ENCODE results near the gene EDDM3A.

DNA sequence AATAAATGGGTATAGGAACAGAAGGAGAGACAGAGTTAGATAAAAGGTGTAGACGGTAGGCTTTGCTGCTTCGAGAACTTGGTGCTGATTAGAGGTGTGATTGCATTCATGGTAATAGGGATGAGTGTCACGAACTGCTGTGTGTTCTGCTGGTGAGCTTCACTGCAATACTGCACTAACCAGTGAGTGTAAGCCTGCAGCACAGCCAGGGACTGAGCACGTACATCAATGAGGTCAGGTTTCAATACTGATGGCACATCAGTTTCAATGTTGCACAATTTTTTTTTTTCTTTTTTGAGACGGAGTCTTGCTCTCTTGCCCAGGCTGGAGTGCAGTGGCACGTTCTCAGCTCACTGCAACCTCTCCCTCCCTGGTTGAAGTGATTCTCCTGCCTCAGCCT, 24.9 kb upstream of the EDDM3A start:
- TF ChIP-seq, protein P1, sequence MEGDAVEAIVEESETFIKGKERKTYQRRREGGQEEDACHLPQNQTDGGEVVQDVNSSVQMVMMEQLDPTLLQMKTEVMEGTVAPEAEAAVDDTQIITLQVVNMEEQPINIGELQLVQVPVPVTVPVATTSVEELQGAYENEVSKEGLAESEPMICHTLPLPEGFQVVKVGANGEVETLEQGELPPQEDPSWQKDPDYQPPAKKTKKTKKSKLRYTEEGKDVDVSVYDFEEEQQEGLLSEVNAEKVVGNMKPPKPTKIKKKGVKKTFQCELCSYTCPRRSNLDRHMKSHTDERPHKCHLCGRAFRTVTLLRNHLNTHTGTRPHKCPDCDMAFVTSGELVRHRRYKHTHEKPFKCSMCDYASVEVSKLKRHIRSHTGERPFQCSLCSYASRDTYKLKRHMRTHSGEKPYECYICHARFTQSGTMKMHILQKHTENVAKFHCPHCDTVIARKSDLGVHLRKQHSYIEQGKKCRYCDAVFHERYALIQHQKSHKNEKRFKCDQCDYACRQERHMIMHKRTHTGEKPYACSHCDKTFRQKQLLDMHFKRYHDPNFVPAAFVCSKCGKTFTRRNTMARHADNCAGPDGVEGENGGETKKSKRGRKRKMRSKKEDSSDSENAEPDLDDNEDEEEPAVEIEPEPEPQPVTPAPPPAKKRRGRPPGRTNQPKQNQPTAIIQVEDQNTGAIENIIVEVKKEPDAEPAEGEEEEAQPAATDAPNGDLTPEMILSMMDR (conservative IDR thresholded peaks at IDR 0.05; ENCODE audit: low read depth, low read length), result no peak
- TF ChIP-seq, protein P2, sequence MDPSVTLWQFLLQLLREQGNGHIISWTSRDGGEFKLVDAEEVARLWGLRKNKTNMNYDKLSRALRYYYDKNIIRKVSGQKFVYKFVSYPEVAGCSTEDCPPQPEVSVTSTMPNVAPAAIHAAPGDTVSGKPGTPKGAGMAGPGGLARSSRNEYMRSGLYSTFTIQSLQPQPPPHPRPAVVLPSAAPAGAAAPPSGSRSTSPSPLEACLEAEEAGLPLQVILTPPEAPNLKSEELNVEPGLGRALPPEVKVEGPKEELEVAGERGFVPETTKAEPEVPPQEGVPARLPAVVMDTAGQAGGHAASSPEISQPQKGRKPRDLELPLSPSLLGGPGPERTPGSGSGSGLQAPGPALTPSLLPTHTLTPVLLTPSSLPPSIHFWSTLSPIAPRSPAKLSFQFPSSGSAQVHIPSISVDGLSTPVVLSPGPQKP (IDR thresholded peaks at IDR 0.05; ENCODE audit: borderline replicate concordance, low read depth, low read length), result no peak
- TF ChIP-seq CEBPB (IDR thresholded peaks at IDR 0.05; ENCODE audit: low read depth, low read length) (no peak), RFX5 (IDR thresholded peaks at IDR 0.05; ENCODE audit: low read depth, low read length) (no peak)

Measured in IMR-90 (cell line).